Astrocyte (in vitro differentiated cells and primary cell): ENCODE results near the gene KIN. TPM values are rescaled to one million over a fixed set of nuclear protein-coding genes. Genes with fewer than 3 reads are reported as not detected.

Source experiments
- DNase-seq: peaks from one replicate; pipeline ENCODE4 v3.0.0-alpha.2; 2010; ENCODE audit warnings: low read depth
- FAIRE-seq: peaks from 2 replicates; lab custom pipeline; 2011; peaks lifted over from hg19 to GRCh38; lab: Jason Lieb, UNC
- H2AFZ ChIP-seq: 2 replicates; pipeline ENCODE4 v1.6.0; 2012; ENCODE audit warnings: low read depth, low read length, inconsistent platforms
- H3K27ac ChIP-seq: 2 replicates; pipeline ENCODE4 v1.5.1; 2011; ENCODE audit warnings: low read depth, low read length, inconsistent platforms
- H3K27me3 ChIP-seq: 2 replicates; pipeline ENCODE4 v1.6.0; 2011; ENCODE audit warnings: low read length, inconsistent platforms; ENCODE audit not compliant: insufficient read depth
- H3K36me3 ChIP-seq: 2 replicates; pipeline ENCODE4 v1.5.1; 2011; ENCODE audit warnings: low read length, inconsistent platforms; ENCODE audit not compliant: insufficient read depth
- H3K4me1 ChIP-seq: 2 replicates; pipeline ENCODE4 v1.5.1; 2011; ENCODE audit warnings: low read length, inconsistent platforms; ENCODE audit not compliant: insufficient read depth
- H3K4me2 ChIP-seq: 2 replicates; pipeline ENCODE4 v1.6.0; 2012; ENCODE audit warnings: low read length, inconsistent platforms
- H3K4me3 ChIP-seq: 2 replicates; pipeline ENCODE4 v1.5.1; 2011; ENCODE audit warnings: low read depth, mild to moderate bottlenecking, low read length, inconsistent platforms; ENCODE audit not compliant: insufficient read depth
- H3K79me2 ChIP-seq: 2 replicates; pipeline ENCODE4 v1.6.0; 2012; ENCODE audit warnings: mild to moderate bottlenecking, low read length, inconsistent platforms; ENCODE audit not compliant: insufficient read depth
- H3K9ac ChIP-seq: 2 replicates; pipeline ENCODE4 v1.6.0; 2012; ENCODE audit warnings: mild to moderate bottlenecking, low read length, inconsistent platforms
- H3K9me3 ChIP-seq: 2 replicates; pipeline ENCODE4 v1.5.1; 2012; ENCODE audit warnings: low read depth, mild to moderate bottlenecking, low read length, inconsistent platforms; ENCODE audit not compliant: insufficient read depth
- H4K20me1 ChIP-seq: 2 replicates; pipeline ENCODE4 v1.6.0; 2012; ENCODE audit warnings: low read length, inconsistent platforms; ENCODE audit not compliant: insufficient read depth
- H3K27ac Mint-ChIP-seq: one replicate; pipeline ENCODE4 v1.8.0; 2021; ENCODE audit warnings: mild to moderate bottlenecking, mixed read lengths; ENCODE audit not compliant: unreplicated experiment
- H3K27me3 Mint-ChIP-seq: one replicate; pipeline ENCODE4 v1.8.0; 2021; ENCODE audit warnings: low read depth, mixed read lengths; ENCODE audit not compliant: unreplicated experiment
- H3K36me3 Mint-ChIP-seq: one replicate; pipeline ENCODE4 v1.8.0; 2021; ENCODE audit warnings: low read depth, mixed read lengths; ENCODE audit not compliant: unreplicated experiment
- H3K4me1 Mint-ChIP-seq: one replicate; pipeline ENCODE4 v1.8.0; 2021; ENCODE audit warnings: low read depth, mixed read lengths; ENCODE audit not compliant: unreplicated experiment
- H3K4me3 Mint-ChIP-seq: one replicate; pipeline ENCODE4 v1.8.0; 2021; ENCODE audit warnings: mild to moderate bottlenecking, moderate library complexity, mixed read lengths; ENCODE audit not compliant: unreplicated experiment
- H3K9me3 Mint-ChIP-seq: one replicate; pipeline ENCODE4 v1.8.0; 2021; ENCODE audit warnings: mild to moderate bottlenecking, mixed read lengths; ENCODE audit not compliant: unreplicated experiment
- EZH2 ChIP-seq: IDR thresholded peaks from 2 replicates; pipeline ENCODE4 v1.6.1; 2012; ENCODE audit warnings: mild to moderate bottlenecking, low read length, inconsistent platforms; ENCODE audit not compliant: insufficient read depth
- total RNA-seq: library from RNA; stranded (reverse); gene quantifications from 2 replicates; pipeline ENCODE4 v1.2.1, GENCODE V29; 2021
- TF ChIP-seq, protein P1 (sequence below): IDR thresholded peaks from 2 replicates; pipeline ENCODE4 v1.5.1; 2011; ENCODE audit warnings: low read depth, mild to moderate bottlenecking, inconsistent platforms, low read length, moderate library complexity; ENCODE audit not compliant: insufficient read depth

The KIN gene
- total RNA-seq, 1 donor from 2014 or later: 14.1 TPM

DNA sequence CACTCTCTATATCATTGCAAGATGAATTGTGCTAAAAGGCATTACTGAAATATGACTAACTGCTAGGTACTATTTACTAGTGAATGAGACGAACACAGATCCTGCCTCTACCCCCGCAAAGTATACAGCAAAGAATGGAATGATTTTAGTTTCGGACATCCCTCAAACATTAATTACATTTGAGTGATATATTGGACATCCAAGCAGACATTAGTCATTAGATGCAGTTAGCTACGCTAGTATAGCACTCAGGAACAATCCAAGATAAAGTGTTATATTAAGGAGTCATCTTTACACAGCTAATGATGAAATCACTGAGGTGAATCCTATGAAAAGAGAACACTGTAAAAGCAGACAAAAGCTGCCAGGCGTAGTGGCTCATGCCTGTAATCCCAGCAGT, 23.2 kb upstream of the KIN start:
- no peaks in the 10 kb centered on the region for H3K4me1 Mint-ChIP-seq
- Histone ChIP-seq H3K9me3 (no peaks in the 10 kb centered on the region), H3K27ac (no peak overlapping the region), H3K27me3 (no peaks in the 10 kb centered on the region), H3K36me3 (peaks cover 14% of the 10 kb centered on the region), H3K9ac (no peak overlapping the region), H3K4me2 (no peak overlapping the region), H3K4me3 (no peak overlapping the region), H3K4me1 (no peaks in the 10 kb centered on the region), H2AFZ (no peak overlapping the region), H4K20me1 (no peaks in the 10 kb centered on the region), H3K79me2 (no peaks in the 10 kb centered on the region)
- H3K9me3 Mint-ChIP-seq: no peaks in the 10 kb centered on the region
- no peak overlapping the region for H3K27ac Mint-ChIP-seq
- peaks cover 5% of the 10 kb centered on the region for H3K27me3 Mint-ChIP-seq
- TF ChIP-seq, protein P1, sequence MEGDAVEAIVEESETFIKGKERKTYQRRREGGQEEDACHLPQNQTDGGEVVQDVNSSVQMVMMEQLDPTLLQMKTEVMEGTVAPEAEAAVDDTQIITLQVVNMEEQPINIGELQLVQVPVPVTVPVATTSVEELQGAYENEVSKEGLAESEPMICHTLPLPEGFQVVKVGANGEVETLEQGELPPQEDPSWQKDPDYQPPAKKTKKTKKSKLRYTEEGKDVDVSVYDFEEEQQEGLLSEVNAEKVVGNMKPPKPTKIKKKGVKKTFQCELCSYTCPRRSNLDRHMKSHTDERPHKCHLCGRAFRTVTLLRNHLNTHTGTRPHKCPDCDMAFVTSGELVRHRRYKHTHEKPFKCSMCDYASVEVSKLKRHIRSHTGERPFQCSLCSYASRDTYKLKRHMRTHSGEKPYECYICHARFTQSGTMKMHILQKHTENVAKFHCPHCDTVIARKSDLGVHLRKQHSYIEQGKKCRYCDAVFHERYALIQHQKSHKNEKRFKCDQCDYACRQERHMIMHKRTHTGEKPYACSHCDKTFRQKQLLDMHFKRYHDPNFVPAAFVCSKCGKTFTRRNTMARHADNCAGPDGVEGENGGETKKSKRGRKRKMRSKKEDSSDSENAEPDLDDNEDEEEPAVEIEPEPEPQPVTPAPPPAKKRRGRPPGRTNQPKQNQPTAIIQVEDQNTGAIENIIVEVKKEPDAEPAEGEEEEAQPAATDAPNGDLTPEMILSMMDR: no peak
- no peak for TF ChIP-seq EZH2
- DNase-seq (no peak), FAIRE-seq (no peak)
- H3K36me3 Mint-ChIP-seq: no peaks in the 10 kb centered on the region
- H3K4me3 Mint-ChIP-seq: no peak overlapping the region

DNA sequence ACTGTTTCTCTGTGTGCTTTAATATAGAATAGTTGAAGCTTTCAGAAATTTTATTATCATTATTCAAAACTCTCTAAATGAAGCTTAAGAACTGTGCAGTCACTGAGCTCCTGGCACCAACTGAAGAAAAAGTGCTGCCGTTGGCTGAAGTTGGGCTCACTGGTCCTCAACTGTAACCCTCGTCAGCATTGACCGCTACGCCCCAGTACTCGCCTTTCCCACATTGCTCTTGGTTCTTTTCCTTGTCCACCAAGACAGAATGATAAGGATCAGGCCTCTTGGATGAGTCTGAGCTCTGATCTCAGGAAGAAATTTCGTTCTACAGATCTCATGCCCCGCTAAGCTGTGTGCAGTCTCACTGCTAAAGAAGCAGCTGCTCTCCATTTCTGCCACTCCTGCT, 22.6 kb upstream of the KIN start:
- Histone ChIP-seq H3K4me2 (no peak overlapping the region), H3K9ac (no peak overlapping the region), H3K9me3 (no peaks in the 10 kb centered on the region), H3K27ac (no peak overlapping the region), H3K79me2 (no peaks in the 10 kb centered on the region), H3K4me3 (no peak overlapping the region), H2AFZ (no peak overlapping the region), H3K4me1 (no peaks in the 10 kb centered on the region), H3K27me3 (no peaks in the 10 kb centered on the region), H3K36me3 (peaks cover 18% of the 10 kb centered on the region), H4K20me1 (peaks cover 3% of the 10 kb centered on the region)
- TF ChIP-seq, protein P1: no peak
- no peak for TF ChIP-seq EZH2
- no peak for DNase-seq
- H3K9me3 Mint-ChIP-seq: no peaks in the 10 kb centered on the region
- no peak for FAIRE-seq
- no peak overlapping the region for H3K4me3 Mint-ChIP-seq
- no peaks in the 10 kb centered on the region for H3K4me1 Mint-ChIP-seq
- H3K27me3 Mint-ChIP-seq: peaks cover 5% of the 10 kb centered on the region
- no peaks in the 10 kb centered on the region for H3K36me3 Mint-ChIP-seq
- H3K27ac Mint-ChIP-seq: no peak overlapping the region

DNA sequence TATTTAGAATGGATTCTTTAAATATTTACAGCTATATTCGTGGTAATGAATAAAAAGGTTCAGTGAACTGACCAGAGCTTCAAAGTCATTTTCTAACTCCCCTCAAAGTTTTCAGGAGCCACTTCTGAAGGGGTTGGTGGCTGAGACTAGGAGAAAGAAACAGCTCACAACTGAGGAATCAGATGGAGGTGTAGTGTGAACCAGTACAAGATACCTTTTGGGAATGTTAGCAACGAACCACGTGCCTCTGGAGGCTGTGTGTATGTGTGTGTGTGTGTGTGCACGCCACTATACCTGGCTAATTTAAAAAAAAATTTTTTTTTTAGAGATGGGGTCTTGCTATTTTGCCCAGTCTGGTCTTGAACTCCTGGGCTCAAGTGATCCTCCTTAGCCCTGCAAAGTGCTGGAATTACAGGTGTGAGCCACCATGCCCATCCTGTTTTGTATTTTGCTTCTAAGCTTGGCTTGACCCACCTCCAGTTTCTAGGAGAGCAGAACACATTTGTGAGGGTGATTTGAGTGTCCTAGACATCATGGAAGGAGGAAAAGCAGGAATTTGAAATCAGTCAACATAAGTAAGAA, 21.0 kb upstream of the KIN start:
- H3K27ac Mint-ChIP-seq: no peak overlapping the region
- Histone ChIP-seq H3K36me3 (peaks cover 32% of the 10 kb centered on the region), H3K4me1 (no peaks in the 10 kb centered on the region), H3K4me3 (no peak overlapping the region), H2AFZ (no peak overlapping the region), H4K20me1 (peaks cover 18% of the 10 kb centered on the region), H3K9me3 (no peaks in the 10 kb centered on the region), H3K4me2 (no peak overlapping the region), H3K27me3 (no peaks in the 10 kb centered on the region), H3K79me2 (no peaks in the 10 kb centered on the region), H3K27ac (no peak overlapping the region), H3K9ac (no peak overlapping the region)
- DNase-seq: no peak
- no peak for FAIRE-seq
- no peak for TF ChIP-seq EZH2
- TF ChIP-seq, protein P1: no peak
- H3K27me3 Mint-ChIP-seq: peaks cover 2% of the 10 kb centered on the region
- peaks cover 6% of the 10 kb centered on the region for H3K36me3 Mint-ChIP-seq
- no peaks in the 10 kb centered on the region for H3K9me3 Mint-ChIP-seq
- no peak overlapping the region for H3K4me3 Mint-ChIP-seq
- H3K4me1 Mint-ChIP-seq: no peaks in the 10 kb centered on the region
